ENCODE data around the gene SLIT3.

The SLIT3 gene

GRCh38 chr5:168960497-168960896 is 340.4 kb downstream of the SLIT3 start:
- CTCF ChIA-PET = interaction anchor here (1.0 to 1.6 kb wide), 3 partner anchors 9 to 27 kb away, joined by 3 to 4 read pairs (median 3); no protein-coding TSS in a partner anchor
- TF ChIP-seq LEF1 (IDR thresholded peaks at IDR 0.05; ENCODE audit: borderline replicate concordance) (no peak), TARDBP (IDR thresholded peaks at IDR 0.05) (no peak)
- POLR2A ChIA-PET = interaction anchor here (0.6 kb wide), 1 partner anchor 386 kb away, joined by 3 read pairs; no protein-coding TSS in a partner anchor
- DNase-seq (ENCODE audit: extremely low spot score) = no peak

- TF ChIP-seq, protein P1, sequence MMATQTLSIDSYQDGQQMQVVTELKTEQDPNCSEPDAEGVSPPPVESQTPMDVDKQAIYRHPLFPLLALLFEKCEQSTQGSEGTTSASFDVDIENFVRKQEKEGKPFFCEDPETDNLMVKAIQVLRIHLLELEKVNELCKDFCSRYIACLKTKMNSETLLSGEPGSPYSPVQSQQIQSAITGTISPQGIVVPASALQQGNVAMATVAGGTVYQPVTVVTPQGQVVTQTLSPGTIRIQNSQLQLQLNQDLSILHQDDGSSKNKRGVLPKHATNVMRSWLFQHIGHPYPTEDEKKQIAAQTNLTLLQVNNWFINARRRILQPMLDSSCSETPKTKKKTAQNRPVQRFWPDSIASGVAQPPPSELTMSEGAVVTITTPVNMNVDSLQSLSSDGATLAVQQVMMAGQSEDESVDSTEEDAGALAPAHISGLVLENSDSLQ (IDR thresholded peaks at IDR 0.05) = no peak
- TF ChIP-seq FOXA1 (IDR thresholded peaks at IDR 0.05) = no peak
- no peak for TF ChIP-seq TARDBP (IDR thresholded peaks at IDR 0.05)
- no peak for TF ChIP-seq ELF4 (IDR thresholded peaks at IDR 0.05)
- no peak for TF ChIP-seq ARNT (IDR thresholded peaks at IDR 0.05)
- no peak for TF ChIP-seq HDGF (IDR thresholded peaks at IDR 0.05; ENCODE audit: borderline replicate concordance)
- no peak for TF ChIP-seq L3MBTL2 (conservative IDR thresholded peaks at IDR 0.05)
- no peak for TF ChIP-seq ZNF384 (IDR thresholded peaks at IDR 0.05)
- no peak for TF ChIP-seq LEF1 (IDR thresholded peaks at IDR 0.05; ENCODE audit: borderline replicate concordance)
- TF ChIP-seq SP1 (IDR thresholded peaks at IDR 0.05) = no peak
- TF ChIP-seq CTBP1 (IDR thresholded peaks at IDR 0.05; ENCODE audit: borderline replicate concordance) = no peak
- no peak for TF ChIP-seq FOXK2 (IDR thresholded peaks at IDR 0.05)
- no peak for TF ChIP-seq NFRKB (IDR thresholded peaks at IDR 0.05)
- TF ChIP-seq SUZ12 (IDR thresholded peaks at IDR 0.05) = no peak
- no peak for TF ChIP-seq FOXM1 (IDR thresholded peaks at IDR 0.05; ENCODE audit: borderline replicate concordance)
- no peak for TF ChIP-seq BHLHE40 (IDR thresholded peaks at IDR 0.05; ENCODE audit: borderline replicate concordance)
- CTCF ChIA-PET = no interaction called here
- no peak for DNase-seq (ENCODE audit: extremely low spot score)
- POLR2A ChIA-PET = no interaction called here
These were observed 347.6 kb downstream of the SLIT3 start for GRCh38 chr5:168953351-168953750.

DNA sequence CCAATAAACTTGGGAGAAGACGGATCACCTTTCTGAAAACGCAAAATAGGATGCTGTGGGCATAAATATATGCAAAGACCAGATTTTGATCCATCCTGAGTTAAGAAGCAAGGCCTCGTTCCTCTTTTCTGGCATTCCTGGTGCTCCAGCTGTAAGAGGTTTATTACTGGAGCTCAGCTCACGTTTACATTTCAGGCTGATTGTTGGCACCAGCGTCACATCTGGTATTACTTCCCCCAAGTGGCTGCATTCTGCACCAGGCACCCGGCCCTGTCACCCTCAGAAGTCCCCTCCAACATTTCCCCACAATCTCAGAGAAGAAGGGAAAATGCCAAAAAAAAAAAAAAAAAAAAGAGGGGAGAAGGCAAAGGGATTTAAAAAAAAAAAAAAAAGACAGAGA is 348.7 kb downstream of the SLIT3 start:
- ChIA-PET CTCF (interaction anchor here (1.5 kb wide), 1 partner anchor 9 kb away, joined by 3 read pairs; no protein-coding TSS in a partner anchor), POLR2A (no interaction called here)
- no peak for DNase-seq (ENCODE audit: extremely low spot score)
- TF ChIP-seq FOXK2 (IDR thresholded peaks at IDR 0.05) (no peak), SP1 (IDR thresholded peaks at IDR 0.05) (no peak)

- POLR2A ChIA-PET = no interaction called here
These were observed 349.2 kb downstream of the SLIT3 start for GRCh38 chr5:168951769-168952168.

GRCh38 chr5:168951356-168951755 is 349.6 kb downstream of the SLIT3 start:
- TF ChIP-seq TARDBP (IDR thresholded peaks at IDR 0.05) (no peak), ELF4 (IDR thresholded peaks at IDR 0.05) (no peak), HDGF (IDR thresholded peaks at IDR 0.05; ENCODE audit: borderline replicate concordance) (no peak), L3MBTL2 (conservative IDR thresholded peaks at IDR 0.05) (no peak)
- DNase-seq (ENCODE audit: extremely low spot score) = no peak
- POLR2A ChIA-PET = no interaction called here
- CTCF ChIA-PET = interaction anchor here (1.5 kb wide), 1 partner anchor 9 kb away, joined by 3 read pairs; no protein-coding TSS in a partner anchor

More at GRCh38 chr5:168951769-168952168, 349.2 kb downstream of the SLIT3 start:
- CTCF ChIA-PET = interaction anchor here (1.5 kb wide), 1 partner anchor 9 kb away, joined by 3 read pairs; no protein-coding TSS in a partner anchor
- no peak for TF ChIP-seq BHLHE40 (IDR thresholded peaks at IDR 0.05; ENCODE audit: borderline replicate concordance)
- TF ChIP-seq NFRKB (IDR thresholded peaks at IDR 0.05) = no peak
- no peak for TF ChIP-seq ZNF384 (IDR thresholded peaks at IDR 0.05)
- no peak for TF ChIP-seq ELF4 (IDR thresholded peaks at IDR 0.05)
- no peak for TF ChIP-seq TARDBP (IDR thresholded peaks at IDR 0.05)
- TF ChIP-seq CTBP1 (IDR thresholded peaks at IDR 0.05; ENCODE audit: borderline replicate concordance) = no peak
- TF ChIP-seq FOXM1 (IDR thresholded peaks at IDR 0.05; ENCODE audit: borderline replicate concordance) = no peak
- TF ChIP-seq, protein P1 (IDR thresholded peaks at IDR 0.05) = no peak
- TF ChIP-seq SUZ12 (IDR thresholded peaks at IDR 0.05) = no peak
- TF ChIP-seq FOXA1 (IDR thresholded peaks at IDR 0.05) = no peak
- TF ChIP-seq HDGF (IDR thresholded peaks at IDR 0.05; ENCODE audit: borderline replicate concordance) = no peak
- no peak for TF ChIP-seq LEF1 (IDR thresholded peaks at IDR 0.05; ENCODE audit: borderline replicate concordance)
- no peak for TF ChIP-seq FOXK2 (IDR thresholded peaks at IDR 0.05)
- no peak for TF ChIP-seq L3MBTL2 (conservative IDR thresholded peaks at IDR 0.05)
- TF ChIP-seq SP1 (IDR thresholded peaks at IDR 0.05) = no peak
- no peak for TF ChIP-seq ARNT (IDR thresholded peaks at IDR 0.05)
- DNase-seq (ENCODE audit: extremely low spot score) = no peak

DNA sequence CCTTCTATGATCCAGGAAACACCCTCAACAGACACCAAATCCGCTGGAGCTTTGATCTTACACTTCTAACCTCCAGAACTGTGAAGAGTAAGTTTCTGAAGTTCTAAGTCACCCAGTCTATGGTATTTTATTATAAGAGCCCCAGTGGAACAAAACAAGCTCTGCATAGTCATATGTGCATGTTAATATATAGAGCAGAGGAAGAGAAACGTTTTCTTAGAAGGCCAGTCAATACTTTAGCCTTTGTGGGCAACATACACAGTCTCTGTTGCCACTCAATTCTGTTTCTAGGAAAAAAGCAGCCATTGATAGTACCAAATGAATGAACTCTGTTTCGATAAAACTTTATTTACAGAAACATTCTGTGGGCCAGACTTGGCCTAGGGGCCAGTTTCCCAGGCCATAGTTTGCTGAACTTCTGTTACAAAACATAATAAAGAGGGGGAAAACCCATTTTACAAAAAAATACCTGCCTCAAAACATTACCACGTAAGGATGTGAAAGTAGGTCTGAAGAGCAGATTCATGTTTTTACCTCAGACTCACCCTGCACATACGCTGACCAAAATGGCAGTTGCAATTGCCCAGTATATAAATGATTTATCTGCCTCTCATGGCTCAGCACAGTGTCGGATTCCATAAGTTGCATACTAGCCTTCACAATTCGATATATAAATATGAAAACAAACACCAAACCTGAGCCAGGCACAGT is 350.5 kb downstream of the SLIT3 start:
- ChIA-PET CTCF (no interaction called here), POLR2A (no interaction called here)
- no peak for DNase-seq (ENCODE audit: extremely low spot score)
- TF ChIP-seq SP1 (IDR thresholded peaks at IDR 0.05) = no peak
- no peak for TF ChIP-seq FOXA1 (IDR thresholded peaks at IDR 0.05)
- TF ChIP-seq FOXM1 (IDR thresholded peaks at IDR 0.05; ENCODE audit: borderline replicate concordance) = no peak
- TF ChIP-seq, protein P1 (IDR thresholded peaks at IDR 0.05) = no peak
- TF ChIP-seq HDGF (IDR thresholded peaks at IDR 0.05; ENCODE audit: borderline replicate concordance) = no peak
- TF ChIP-seq TARDBP (IDR thresholded peaks at IDR 0.05) = no peak
- no peak for TF ChIP-seq NFRKB (IDR thresholded peaks at IDR 0.05)
- TF ChIP-seq BHLHE40 (IDR thresholded peaks at IDR 0.05; ENCODE audit: borderline replicate concordance) = no peak
- no peak for TF ChIP-seq ELF4 (IDR thresholded peaks at IDR 0.05)
- no peak for TF ChIP-seq SUZ12 (IDR thresholded peaks at IDR 0.05)
- no peak for TF ChIP-seq FOXK2 (IDR thresholded peaks at IDR 0.05)
- TF ChIP-seq L3MBTL2 (conservative IDR thresholded peaks at IDR 0.05) = no peak
- TF ChIP-seq ZNF384 (IDR thresholded peaks at IDR 0.05) = no peak
- no peak for TF ChIP-seq LEF1 (IDR thresholded peaks at IDR 0.05; ENCODE audit: borderline replicate concordance)
- no peak for TF ChIP-seq ARNT (IDR thresholded peaks at IDR 0.05)
- no peak for TF ChIP-seq CTBP1 (IDR thresholded peaks at IDR 0.05; ENCODE audit: borderline replicate concordance)
